Spleen (tissue), 7 donors: ENCODE data around the gene RBM42.

Experiments
- POLR2A ChIP-seq, 3 donors: fragments of 450-650 bp; IDR thresholded peaks; one replicate each; pipeline ENCODE4 v1.5.1; 2017; ENCODE audit warnings: antibody characterized with exemption in 3 of 3, mild to moderate bottlenecking in 1 of 3
- POLR2AphosphoS5 ChIP-seq, 3 donors: sonication (generic); formaldehyde crosslinking; IDR thresholded peaks; one replicate each; pipeline ENCODE4 v1.5.1; 2017; ENCODE audit warnings: antibody characterized with exemption in 3 of 3
- TF ChIP-seq, protein P1 (sequence below), 11 experiments: fragments of 200-600 bp in 7 of 11; fragments of 450-650 bp in 4 of 11; sonication (generic) in 4 of 11; IDR thresholded peaks in 8 of 11; conservative IDR thresholded peaks in 3 of 11; 1 replicate in 7 of 11; 2 replicates in 4 of 11; pipeline versions ENCODE4 v1.4.0 to v1.8.0; 2016 to 2021; ENCODE audit warnings: antibody characterized with exemption in 11 of 11, inconsistent platforms in 4 of 11, mild to moderate bottlenecking in 1 of 11
- donor health status: DM: no; HTN: no; CAD: no; lungs with moderate emphysema.
- donor health status: DM: no; HTN: no; CAD: no.
- donor health status: DM: no; HTN: no; CAD: no.

DNA sequence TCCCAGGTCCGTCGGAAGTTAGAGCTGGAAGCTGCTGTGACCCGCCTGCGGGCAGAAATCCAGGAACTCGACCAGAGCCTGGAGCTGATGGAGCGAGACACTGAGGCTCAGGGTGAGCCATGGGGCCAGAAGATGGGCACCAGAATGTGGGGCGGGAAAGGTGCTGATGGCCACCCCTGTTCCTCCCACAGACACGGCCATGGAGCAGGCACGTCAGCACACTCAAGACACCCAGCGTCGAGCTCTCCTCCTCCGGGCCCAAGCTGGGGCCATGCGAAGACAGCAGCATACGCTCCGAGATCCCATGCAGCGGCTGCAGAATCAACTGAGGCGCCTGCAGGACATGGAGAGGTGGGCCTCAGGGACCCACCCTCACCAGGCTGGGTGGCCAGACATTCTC is 13.8 kb upstream of the RBM42 start:
- TF ChIP-seq, protein P1, sequence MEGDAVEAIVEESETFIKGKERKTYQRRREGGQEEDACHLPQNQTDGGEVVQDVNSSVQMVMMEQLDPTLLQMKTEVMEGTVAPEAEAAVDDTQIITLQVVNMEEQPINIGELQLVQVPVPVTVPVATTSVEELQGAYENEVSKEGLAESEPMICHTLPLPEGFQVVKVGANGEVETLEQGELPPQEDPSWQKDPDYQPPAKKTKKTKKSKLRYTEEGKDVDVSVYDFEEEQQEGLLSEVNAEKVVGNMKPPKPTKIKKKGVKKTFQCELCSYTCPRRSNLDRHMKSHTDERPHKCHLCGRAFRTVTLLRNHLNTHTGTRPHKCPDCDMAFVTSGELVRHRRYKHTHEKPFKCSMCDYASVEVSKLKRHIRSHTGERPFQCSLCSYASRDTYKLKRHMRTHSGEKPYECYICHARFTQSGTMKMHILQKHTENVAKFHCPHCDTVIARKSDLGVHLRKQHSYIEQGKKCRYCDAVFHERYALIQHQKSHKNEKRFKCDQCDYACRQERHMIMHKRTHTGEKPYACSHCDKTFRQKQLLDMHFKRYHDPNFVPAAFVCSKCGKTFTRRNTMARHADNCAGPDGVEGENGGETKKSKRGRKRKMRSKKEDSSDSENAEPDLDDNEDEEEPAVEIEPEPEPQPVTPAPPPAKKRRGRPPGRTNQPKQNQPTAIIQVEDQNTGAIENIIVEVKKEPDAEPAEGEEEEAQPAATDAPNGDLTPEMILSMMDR (IDR thresholded peaks at IDR 0.05 in 8 of 11, conservative IDR thresholded peaks at IDR 0.05 in 3 of 11) = no peak
- no peak for TF ChIP-seq POLR2AphosphoS5 (IDR thresholded peaks at IDR 0.05)
- no peak for TF ChIP-seq POLR2A (IDR thresholded peaks at IDR 0.05)
